K562 (cell line): ENCODE results near the gene PAXIP1. TPM values are rescaled to one million over a fixed set of nuclear protein-coding genes. Genes with fewer than 3 reads are reported as not detected.

ENCODE experiments used
- ELF2 ChIP-seq: fragments of 250-450 bp; sonication (Bioruptor Pico); IDR thresholded peaks from 2 replicates; pipeline ENCODE4 v1.5.0; 2021; ENCODE audit warnings: mild to moderate bottlenecking
- HNRNPL ChIP-seq: fragments of 200-400 bp; formaldehyde crosslinking; IDR thresholded peaks from 2 replicates; pipeline ENCODE4 v1.6.1; 2017; ENCODE audit warnings: low read depth, mild to moderate bottlenecking, low read length
- KLF10 ChIP-seq: fragments of 250-450 bp; sonication (Bioruptor Pico); IDR thresholded peaks from 2 replicates; pipeline ENCODE4 v1.6.1; 2021; ENCODE audit warnings: matching md5 sums
- L3MBTL2 ChIP-seq: fragments of 450-650 bp; IDR thresholded peaks from 2 replicates; pipeline ENCODE4 v1.6.1; 2016; ENCODE audit warnings: mild to moderate bottlenecking, moderate library complexity
- PML ChIP-seq: IDR thresholded peaks from 2 replicates; pipeline ENCODE4 v1.6.1; 2012; ENCODE audit warnings: low read length, inconsistent platforms
- POLR3A ChIP-seq: IDR thresholded peaks from 2 replicates; pipeline ENCODE4 v1.6.1; 2011; ENCODE audit warnings: borderline replicate concordance, mild to moderate bottlenecking, moderate library complexity; ENCODE audit not compliant: insufficient read length, insufficient read depth; ENCODE audit errors: extremely low read depth
- SMAD4 ChIP-seq: fragments of 250-450 bp; sonication (Bioruptor Pico); conservative IDR thresholded peaks from 2 replicates; pipeline ENCODE4 v1.8.0; 2021; ENCODE audit warnings: inconsistent platforms, mild to moderate bottlenecking, moderate library complexity
- ZBED1 ChIP-seq: IDR thresholded peaks from 2 replicates; pipeline ENCODE4 v1.6.1; 2014
- ZNF561 ChIP-seq: fragments of 450-650 bp; formaldehyde crosslinking; conservative IDR thresholded peaks from 2 replicates; pipeline ENCODE4 v1.4.0; 2020; ENCODE audit warnings: mild to moderate bottlenecking, moderate library complexity
- ZNF644 ChIP-seq: fragments of 200-800 bp; sonication (Bioruptor generic); IDR thresholded peaks from 2 replicates; pipeline ENCODE4 v1.6.1; 2016; ENCODE audit warnings: low read depth, missing genetic modification characterization, missing compliant biosample characterization
- polyA plus RNA-seq, 8 experiments: library from polyadenylated mRNA; depleted of rRNA in 4 of 8; stranded (reverse) in 5 of 8; unstranded in 3 of 8; fragments of >200 nt; fragmentation: Nextera tagmentation in 2 of 8; fragmentation: Illumina TruSeq in 1 of 8; extraction: Ambion mirVana in 2 of 8; extraction: Trizol in 1 of 8; gene quantifications; 2 replicates each; pipeline versions ENCODE4 v1.2.1 to v1.2.3, GENCODE V29; 2011 to 2014; ENCODE audit warnings: inconsistent platforms in 1 of 8, missing spikeins in 1 of 8
- total RNA-seq, 7 experiments: library from RNA; depleted of rRNA in 6 of 7; stranded (reverse); fragments of >200 nt in 6 of 7; fragmentation: Illumina TruSeq in 2 of 7; extraction: Trizol in 2 of 7; gene quantifications; 2 replicates each; pipeline versions ENCODE4 v1.2.1 to v1.2.3, GENCODE V29; 2011 to 2021; ENCODE audit warnings: low replicate concordance in 1 of 7
- TF ChIP-seq, protein P1 (sequence below): fragments of 250-450 bp; sonication (Bioruptor Pico); IDR thresholded peaks from 2 replicates; pipeline ENCODE4 v1.8.0; 2022; ENCODE audit warnings: inconsistent platforms, mild to moderate bottlenecking, moderate library complexity, borderline replicate concordance
- TF ChIP-seq, protein P2 (sequence below): IDR thresholded peaks from 3 replicates; pipeline ENCODE4 v1.6.1; 2011; ENCODE audit warnings: borderline replicate concordance, mild to moderate bottlenecking; ENCODE audit not compliant: insufficient read length, insufficient read depth
- TF ChIP-seq, protein P3 (sequence below): fragments of 200-400 bp; formaldehyde crosslinking; IDR thresholded peaks from 2 replicates; pipeline ENCODE4 v1.6.1; 2017; ENCODE audit warnings: mild to moderate bottlenecking, low read depth, low read length, moderate library complexity
- TF ChIP-seq, protein P4 (sequence below): fragments of 450-650 bp; conservative IDR thresholded peaks from 2 replicates; pipeline ENCODE4 v1.6.1; 2016; ENCODE audit warnings: missing genetic modification characterization, low read depth, mild to moderate bottlenecking, missing compliant biosample characterization, moderate library complexity

PAXIP1 gene
- total and polyA plus RNA-seq, 9 of the 15 experiments (the other 6 are each of a cell fraction or from before 2014, with no cell fraction given), result 9.7 to 37.9 (median 28.4) TPM

DNA sequence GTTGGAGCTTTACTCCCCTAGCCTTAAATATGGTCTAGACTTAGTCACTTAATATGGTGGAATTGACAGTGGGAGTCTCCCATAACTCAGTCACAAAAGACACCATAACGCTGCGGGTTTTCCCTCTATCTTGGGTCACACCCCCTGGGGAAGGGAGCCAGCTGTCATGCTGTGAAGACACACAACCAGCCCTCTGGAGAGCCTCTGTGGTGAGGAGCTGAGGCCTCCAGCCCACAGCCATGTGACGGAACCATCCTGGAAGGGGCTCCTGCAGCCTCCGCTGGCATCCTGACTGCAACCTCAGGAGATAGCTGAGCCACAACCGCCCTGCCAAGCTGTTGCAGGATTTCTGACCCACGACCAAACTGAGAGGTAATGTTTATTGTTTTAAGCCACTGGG, 37.9 kb downstream of the PAXIP1 start (continued):
- TF ChIP-seq, protein P1, sequence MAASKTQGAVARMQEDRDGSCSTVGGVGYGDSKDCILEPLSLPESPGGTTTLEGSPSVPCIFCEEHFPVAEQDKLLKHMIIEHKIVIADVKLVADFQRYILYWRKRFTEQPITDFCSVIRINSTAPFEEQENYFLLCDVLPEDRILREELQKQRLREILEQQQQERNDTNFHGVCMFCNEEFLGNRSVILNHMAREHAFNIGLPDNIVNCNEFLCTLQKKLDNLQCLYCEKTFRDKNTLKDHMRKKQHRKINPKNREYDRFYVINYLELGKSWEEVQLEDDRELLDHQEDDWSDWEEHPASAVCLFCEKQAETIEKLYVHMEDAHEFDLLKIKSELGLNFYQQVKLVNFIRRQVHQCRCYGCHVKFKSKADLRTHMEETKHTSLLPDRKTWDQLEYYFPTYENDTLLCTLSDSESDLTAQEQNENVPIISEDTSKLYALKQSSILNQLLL (CRISPR knock-in tag), result no peak
- TF ChIP-seq ZNF561 (CRISPR knock-in tag) (no peak), ZNF644 (tag) (no peak), L3MBTL2 (no peak), POLR3A (no peak), ZBED1 (no peak), PML (no peak), SMAD4 (CRISPR knock-in tag) (no peak), KLF10 (no peak), ELF2 (no peak), HNRNPL (no peak)
- TF ChIP-seq, protein P2, sequence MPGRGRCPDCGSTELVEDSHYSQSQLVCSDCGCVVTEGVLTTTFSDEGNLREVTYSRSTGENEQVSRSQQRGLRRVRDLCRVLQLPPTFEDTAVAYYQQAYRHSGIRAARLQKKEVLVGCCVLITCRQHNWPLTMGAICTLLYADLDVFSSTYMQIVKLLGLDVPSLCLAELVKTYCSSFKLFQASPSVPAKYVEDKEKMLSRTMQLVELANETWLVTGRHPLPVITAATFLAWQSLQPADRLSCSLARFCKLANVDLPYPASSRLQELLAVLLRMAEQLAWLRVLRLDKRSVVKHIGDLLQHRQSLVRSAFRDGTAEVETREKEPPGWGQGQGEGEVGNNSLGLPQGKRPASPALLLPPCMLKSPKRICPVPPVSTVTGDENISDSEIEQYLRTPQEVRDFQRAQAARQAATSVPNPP, result no peak
- TF ChIP-seq, protein P3, sequence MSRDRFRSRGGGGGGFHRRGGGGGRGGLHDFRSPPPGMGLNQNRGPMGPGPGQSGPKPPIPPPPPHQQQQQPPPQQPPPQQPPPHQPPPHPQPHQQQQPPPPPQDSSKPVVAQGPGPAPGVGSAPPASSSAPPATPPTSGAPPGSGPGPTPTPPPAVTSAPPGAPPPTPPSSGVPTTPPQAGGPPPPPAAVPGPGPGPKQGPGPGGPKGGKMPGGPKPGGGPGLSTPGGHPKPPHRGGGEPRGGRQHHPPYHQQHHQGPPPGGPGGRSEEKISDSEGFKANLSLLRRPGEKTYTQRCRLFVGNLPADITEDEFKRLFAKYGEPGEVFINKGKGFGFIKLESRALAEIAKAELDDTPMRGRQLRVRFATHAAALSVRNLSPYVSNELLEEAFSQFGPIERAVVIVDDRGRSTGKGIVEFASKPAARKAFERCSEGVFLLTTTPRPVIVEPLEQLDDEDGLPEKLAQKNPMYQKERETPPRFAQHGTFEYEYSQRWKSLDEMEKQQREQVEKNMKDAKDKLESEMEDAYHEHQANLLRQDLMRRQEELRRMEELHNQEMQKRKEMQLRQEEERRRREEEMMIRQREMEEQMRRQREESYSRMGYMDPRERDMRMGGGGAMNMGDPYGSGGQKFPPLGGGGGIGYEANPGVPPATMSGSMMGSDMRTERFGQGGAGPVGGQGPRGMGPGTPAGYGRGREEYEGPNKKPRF, result no peak
- TF ChIP-seq, protein P4, sequence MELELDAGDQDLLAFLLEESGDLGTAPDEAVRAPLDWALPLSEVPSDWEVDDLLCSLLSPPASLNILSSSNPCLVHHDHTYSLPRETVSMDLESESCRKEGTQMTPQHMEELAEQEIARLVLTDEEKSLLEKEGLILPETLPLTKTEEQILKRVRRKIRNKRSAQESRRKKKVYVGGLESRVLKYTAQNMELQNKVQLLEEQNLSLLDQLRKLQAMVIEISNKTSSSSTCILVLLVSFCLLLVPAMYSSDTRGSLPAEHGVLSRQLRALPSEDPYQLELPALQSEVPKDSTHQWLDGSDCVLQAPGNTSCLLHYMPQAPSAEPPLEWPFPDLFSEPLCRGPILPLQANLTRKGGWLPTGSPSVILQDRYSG (tag), result no peak
